HG03565 (cell line): ENCODE results near the gene KCNC1.

ENCODE experiments used
- ATAC-seq: cut with Tn5 transposase; IDR thresholded peaks from one replicate; pipeline ENCODE4 v1.9.1; 2021; ENCODE audit warnings: mild to moderate bottlenecking, moderate library complexity; ENCODE audit not compliant: unreplicated experiment

Gene KCNC1

GRCh38 chr11:17772704-17773600 lies 38.4 kb downstream of the KCNC1 start:
- ATAC-seq, result no peak

DNA sequence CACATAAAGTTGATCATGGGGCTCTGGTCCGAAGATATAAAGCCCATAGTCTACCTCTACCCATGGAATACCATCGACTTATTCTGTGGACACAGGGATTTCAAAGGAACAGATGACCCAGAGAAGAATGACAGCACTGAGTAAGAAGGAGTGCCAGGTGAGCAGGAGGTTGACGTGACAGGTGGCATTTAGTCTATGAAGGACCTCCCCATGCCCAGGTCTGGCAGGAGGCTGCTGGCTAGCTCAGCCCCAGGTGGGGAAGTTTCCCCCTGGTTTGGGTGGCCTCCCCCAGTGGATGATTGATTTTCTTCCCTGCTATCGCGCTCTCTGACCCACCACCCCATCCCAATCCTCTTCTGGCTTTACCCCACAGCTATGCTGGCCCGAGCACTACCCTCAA lies 39.1 kb downstream of the KCNC1 start:
- no peak for ATAC-seq

GRCh38 chr11:17774232-17775034 lies 39.9 kb downstream of the KCNC1 start:
- no peak for ATAC-seq

GRCh38 chr11:17775035-17775348 lies 40.4 kb downstream of the KCNC1 start:
- ATAC-seq, result no peak

DNA sequence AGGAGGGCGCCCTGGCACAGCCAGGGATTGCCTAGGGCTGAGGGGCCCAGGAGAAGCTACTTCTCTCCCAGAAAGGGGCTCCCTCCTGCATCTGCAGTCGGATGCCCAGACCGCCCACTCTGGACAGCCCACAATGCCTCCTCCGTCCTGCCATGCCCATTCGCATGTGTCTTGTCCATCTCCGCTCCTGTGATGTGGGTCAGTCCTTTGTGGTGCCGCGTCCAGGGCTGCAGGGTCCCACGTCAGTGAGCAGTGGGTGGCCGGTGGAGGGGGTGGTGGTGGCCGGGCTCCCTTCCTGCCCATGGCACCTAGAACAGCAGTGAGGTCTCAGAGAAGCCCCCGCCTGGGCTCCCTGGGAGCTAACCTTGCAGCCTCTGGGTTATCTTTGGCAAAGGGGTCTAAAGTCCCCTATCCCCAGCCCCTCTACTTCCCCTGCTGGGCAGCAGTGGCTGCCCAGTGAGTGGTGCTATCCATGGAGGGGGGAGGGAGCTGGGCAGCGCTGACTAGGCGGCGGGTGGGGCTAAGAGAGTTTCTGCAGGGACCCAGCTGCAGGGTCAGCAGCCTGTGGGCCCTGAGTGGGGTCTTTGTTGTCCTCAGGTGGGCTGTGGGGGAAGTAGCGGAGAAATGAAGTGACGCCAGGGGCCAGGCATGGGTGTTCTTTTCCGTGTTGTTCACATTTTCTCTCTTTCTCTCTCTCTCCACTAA lies 41.1 kb downstream of the KCNC1 start:
- no peak for ATAC-seq

GRCh38 chr11:17776212-17776875 lies 41.8 kb downstream of the KCNC1 start:
- no peak for ATAC-seq

- ATAC-seq, result no peak
Measured at GRCh38 chr11:17777086-17777737, 42.6 kb downstream of the KCNC1 start.

- ATAC-seq, result no peak
Measured at GRCh38 chr11:17777738-17778091, 43.1 kb downstream of the KCNC1 start.

DNA sequence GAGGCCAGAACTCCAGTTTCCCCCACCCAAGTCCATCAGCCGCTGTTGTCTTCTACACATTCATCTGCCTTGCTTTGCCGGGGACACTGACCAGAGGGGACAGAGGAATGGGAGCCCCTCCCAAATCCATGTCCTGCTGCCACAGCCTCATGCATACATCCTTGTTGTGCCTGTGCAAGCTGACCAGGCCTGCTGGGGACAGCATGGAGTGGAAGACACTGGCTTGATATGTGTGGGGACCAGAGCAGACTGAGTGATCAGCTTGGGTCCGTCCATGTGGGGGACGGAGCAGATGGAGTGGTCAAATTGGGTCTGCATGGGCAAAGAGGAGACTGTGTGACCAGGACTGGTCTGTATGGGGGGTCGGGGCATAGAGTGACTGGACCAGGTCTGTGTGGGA lies 43.8 kb downstream of the KCNC1 start:
- ATAC-seq, result no peak

GRCh38 chr11:17778956-17779860 lies 44.6 kb downstream of the KCNC1 start:
- no peak for ATAC-seq

- ATAC-seq, result no peak
Measured at GRCh38 chr11:17779861-17780594, 45.4 kb downstream of the KCNC1 start.

DNA sequence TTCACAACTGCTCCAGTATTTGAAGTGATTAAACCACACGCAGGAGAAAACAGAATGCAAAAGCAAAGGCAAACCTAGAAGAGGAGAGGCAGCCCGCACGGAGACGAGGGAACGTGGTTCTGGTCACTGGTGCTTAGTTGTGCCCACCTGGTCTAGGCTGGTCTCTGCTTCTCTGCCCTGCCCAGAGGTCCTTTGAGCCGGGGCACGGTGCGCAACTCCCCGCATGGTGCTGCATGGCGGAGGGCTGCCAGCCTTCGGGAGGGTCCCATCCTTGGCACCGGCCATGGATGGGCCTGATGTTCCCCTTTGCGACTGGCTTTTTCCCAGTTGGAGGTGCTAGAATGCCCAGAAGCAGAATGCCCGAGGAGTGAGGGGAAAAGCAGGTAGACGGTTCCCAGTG lies 46.1 kb downstream of the KCNC1 start:
- no peak for ATAC-seq

DNA sequence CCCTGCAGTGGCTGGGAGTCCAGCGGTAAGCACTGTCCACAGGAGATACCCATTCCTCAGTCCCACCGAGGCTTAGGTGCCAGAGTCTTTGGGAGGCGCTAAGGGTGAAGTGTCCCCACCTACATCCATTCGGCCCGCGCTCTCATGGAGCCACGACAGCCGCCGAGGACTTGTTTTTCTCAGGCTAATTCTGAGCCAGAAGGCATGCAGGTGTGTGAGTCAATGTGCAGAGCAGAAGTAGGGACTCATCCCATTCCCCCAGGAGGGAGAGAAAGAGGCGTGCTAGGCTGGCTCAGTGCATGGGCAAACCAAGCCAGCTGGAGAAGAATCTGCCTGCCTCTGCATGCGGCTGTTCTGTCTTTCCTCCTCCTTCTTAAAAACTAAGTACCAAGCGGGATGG lies 46.6 kb downstream of the KCNC1 start:
- ATAC-seq, result no peak

GRCh38 chr11:17781626-17782025 lies 47.0 kb downstream of the KCNC1 start:
- ATAC-seq, result no peak

- no peak for ATAC-seq
Measured at GRCh38 chr11:17782145-17782544, 47.6 kb downstream of the KCNC1 start.

- ATAC-seq, result no peak
Measured at GRCh38 chr11:17782603-17783337, 48.2 kb downstream of the KCNC1 start.

GRCh38 chr11:17783878-17784277 lies 49.3 kb downstream of the KCNC1 start:
- ATAC-seq, result no peak

GRCh38 chr11:17786824-17787525 lies 52.4 kb downstream of the KCNC1 start:
- no peak for ATAC-seq
